ENCODE measurements around the gene ZNF554.

ZNF554 gene

GRCh38 chr19:2872175-2872574 is 52.5 kb downstream of the ZNF554 start:
- peak; percentile 26 for DNase-seq

GRCh38 chr19:2877398-2878331 is 58.0 kb downstream of the ZNF554 start:
- DNase-seq: no peak

GRCh38 chr19:2883686-2884439 is 64.2 kb downstream of the ZNF554 start:
- no peak for DNase-seq

GRCh38 chr19:2885736-2886135 is 66.1 kb downstream of the ZNF554 start:
- no peak for DNase-seq

All from inflammatory macrophage treated with lipopolysaccharide for 4 hours (primary cell).